NCI-H128 (cell line): ENCODE data around the gene METTL9.
"Not testable (repeated sequence)": the region's sequence is repeated elsewhere in the genome, so short reads cannot be mapped to it uniquely, and the experiment has no call there.

ENCODE experiments used
- DNase-seq: peaks from one replicate; lab custom pipeline; 2025; ENCODE audit not compliant: unreplicated experiment; lab: John Stamatoyannopoulos, UW

Gene METTL9

DNA sequence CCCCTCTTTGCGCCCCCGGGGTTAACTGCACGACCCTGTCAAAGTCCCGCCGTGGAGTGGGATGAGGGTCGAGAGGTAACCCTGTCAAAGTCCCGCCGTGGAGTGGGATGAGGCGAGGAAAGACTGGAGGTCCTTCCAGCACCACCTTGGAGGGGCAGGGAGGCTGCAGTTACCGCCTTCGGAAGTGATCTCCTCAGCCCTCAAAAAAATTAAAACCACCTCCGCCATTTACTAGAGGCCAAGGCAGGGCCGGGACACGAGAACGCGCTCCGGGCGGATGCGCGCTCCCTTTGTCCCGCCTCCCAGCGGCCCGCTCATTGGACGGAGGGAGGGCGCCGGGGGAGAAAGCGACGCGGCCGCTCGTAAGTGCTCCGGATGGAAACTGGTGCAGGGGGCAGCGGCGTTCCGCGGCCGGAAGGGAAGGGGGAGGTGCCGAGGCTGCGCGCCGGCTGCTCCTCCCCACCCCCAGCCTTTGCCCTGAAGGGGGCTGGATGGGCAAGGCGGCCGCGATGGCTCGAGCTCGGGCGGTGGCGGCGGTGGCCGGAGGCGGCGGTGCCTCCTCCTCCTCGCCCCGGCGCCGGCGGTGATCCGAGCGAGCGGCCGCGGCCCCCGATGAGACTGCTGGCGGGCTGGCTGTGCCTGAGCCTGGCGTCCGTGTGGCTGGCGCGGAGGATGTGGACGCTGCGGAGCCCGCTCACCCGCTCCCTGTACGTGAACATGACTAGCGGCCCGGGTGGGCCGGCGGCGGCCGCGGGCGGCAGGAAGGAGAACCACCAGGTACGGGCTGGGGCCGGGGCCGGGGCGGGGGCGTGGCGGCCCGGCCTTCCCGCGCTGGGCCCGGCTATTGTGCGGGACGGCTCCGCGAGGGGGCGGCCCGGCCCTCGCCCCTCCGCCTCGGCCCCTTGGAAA is at the start of gene METTL9:
METTL9 (plus strand) TSS at position 456 of the 909 bp plus-strand sequence; CDS start at position 613, 157 bp downstream.
- peak; percentile 74 for DNase-seq

DNA sequence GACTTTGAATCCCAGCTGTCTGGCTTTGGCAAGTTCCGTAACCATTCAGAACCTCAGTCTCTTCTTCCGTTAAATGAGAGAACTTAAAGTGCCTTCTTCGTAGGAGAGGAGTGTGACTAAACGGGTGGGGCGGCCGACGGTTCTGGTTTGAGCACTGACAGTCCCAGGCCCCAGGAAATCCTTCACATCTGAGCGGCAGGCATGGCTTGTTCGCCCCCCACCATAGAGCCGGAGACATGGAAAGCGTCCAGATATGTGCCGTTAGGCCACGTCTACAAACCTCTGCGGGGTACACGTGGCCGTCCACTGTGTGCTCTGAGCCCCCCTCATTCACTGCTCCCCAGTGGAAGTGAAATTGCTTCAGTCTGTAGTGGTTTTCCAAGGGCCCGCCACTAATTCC is 49.4 kb upstream of the METTL9 start:
- not testable (repeated sequence) for DNase-seq

DNA sequence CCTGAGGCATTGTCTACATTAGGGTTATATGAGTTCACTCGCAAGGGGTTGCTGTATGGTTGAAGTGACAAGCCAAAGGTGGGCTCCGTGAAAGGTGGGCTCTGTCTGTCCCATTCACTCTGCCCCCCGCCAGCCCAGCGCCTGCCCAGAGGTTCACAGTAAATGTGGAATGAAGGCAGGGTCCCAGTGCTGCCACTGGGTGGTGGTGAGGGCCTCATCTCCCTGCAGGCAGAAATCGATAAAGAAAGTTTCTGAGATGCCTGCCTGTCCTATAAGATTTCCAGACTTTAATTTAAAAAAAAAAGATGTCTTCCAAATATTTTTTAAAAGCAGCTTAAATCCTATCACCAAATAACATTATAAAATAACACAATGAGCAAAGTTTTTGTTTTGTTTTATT is 48.9 kb upstream of the METTL9 start:
- not testable (repeated sequence) for DNase-seq

DNA sequence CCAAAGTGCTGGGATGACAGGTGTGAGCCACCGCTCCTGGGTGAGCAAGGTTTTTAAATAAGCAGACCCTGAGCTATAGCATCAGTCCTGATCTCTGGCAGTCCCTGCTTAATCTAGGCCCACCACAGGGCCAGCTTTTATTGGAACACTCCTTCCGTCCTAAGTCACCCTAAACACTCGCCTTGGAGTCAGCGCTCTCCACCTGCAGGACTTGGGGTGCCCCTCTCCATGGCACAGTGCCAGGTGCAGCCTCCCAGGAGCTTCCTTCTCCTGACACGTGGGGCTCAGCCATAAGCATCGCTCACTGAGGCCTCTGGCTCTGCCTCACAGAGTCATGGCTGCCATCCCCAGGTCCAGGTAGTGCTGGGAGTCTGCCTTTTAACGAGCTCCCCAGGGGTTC is 48.3 kb upstream of the METTL9 start:
- not testable (repeated sequence) for DNase-seq

DNA sequence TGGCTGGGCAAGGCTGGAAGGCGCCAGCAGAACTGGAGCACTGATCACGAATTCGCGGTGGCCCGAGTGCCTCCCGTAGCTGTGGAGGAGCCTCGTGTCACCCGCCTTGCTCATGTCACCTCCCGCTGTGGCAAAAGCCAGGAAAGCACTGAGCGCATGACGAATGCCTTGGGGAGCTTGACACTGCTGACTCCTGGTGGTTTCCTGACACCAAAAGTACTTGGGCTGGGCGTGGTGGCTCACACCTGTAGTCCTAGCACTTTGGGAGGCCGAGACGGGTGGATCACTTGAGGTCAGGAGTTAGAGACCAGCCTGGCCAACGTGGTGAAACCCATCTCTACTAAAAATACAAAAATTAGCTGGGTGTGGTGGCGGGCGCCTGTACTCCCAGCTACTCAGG is 47.8 kb upstream of the METTL9 start:
- not testable (repeated sequence) for DNase-seq

DNA sequence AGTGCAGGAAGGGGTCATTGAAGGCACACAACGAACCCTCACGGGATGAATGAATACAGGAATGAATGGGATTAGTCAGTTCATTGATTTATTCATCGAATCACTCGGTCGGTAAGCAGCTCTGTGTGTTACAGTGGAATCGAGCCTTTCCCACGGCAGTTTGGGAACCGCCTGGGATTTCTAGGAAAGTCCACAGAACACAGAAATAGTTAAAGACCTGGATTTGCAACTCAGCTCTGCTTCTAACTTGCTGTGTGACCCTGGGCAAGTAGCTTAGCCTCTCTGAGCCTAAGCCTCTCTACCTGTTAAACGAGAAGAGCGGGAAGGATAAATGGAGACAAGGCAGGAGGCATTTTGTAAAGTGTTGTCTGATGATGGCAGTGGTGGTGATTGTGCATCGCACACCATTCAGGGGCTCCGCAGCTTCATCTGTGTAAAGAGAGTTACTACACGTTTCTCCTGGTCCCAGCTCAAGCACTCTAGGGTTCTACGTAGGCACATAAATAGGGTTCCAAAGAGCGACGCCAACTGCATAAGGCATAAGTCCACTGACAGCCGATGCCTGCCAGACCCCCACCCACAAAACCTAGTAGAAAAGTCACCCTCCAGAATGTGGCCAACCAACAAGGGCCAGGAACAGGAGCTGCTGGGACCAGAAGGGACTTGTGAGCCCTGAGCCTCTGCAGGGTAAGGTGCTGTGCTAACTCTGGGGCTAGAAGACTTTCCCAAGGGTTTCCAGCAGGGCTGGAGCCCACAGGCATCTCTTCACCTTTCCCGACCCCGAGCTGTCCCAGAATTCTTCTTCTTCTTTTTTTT is 45.7 kb upstream of the METTL9 start:
- DNase-seq: not testable (repeated sequence)

DNA sequence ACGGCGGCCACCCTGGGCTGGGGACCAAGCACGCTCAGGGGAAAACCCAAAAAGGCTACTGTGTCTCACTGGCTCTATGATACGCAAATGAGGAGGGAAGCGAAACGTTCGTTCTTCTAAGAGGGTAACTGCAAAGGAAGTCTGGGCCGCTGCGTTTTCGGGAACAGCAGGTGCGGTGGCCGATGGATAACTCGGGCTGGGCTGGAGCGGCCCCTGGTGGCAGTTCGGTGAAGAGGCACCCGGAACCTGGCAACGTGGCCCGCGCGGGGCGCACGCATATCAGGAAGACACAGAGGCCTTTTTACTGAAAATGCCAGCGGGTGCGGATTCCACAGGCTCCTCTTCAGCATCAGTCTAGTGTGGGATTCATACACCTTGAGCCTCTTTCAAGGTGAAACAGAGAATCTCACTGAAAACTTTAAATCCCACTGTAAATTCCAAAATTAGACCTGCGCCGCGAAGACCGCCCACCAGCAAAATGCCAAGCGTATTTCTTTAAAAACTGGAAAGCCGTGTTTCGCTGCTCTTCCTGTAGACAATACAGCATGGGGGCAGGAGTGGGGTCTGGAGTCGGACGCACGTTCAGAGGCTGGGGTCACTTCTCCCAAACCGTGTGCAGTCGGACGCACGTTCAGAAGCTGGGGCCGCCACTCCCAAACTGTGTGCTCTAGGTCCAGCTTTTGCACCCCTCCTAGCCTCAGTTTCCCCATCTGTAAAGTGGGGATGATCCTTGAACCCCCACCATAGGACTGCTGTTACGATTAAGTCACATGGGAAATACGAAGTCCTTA is 44.4 kb upstream of the METTL9 start:
- DNase-seq: peak; percentile 32

DNA sequence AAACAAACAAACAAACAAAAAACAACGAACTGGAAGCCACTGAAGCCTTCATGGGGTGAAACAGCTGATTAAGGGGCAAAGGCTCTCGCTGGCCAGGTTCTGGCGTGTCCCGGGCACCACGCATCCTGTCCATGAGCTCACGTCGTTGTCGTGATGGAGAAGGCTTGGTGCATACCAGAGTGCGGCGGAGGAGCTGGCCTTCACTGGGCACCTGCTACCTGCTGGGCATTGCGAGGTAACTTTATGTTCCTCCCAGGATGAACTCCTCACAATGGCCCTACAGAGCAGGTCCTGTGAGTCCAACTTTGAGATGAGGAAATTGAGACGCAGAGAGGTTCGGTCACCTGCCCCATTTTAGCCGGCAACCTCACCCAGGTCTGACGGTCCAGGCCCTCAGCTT is 43.8 kb upstream of the METTL9 start:
- DNase-seq: not testable (repeated sequence)

DNA sequence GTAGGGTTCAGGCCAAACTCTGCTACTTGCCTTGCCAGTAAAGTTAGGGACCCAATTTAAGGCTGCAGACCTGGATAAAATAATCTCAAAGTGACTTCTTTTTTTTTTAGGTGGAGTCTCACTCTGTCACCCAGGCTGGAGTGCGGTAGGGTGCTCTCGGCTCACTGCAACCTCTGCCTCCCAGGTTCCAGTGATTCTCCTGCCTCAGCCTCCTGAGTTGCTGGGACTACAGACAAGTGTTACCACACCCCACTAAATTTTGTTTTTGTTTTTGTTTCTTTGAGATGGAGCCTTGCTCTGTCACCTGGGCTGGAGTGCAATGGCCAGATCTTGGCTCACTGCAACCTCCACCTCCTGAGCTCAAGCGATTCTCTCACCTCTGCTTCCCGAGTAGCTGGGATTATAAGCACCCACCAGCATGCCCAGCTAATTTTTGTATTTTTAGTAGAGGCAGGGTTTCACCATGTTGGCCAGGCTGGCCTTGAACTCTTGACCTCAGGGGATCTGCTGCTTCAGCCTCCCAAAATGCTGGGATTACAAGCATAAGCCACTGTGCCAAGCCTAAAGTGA is 43.3 kb upstream of the METTL9 start:
- DNase-seq: not testable (repeated sequence)

DNA sequence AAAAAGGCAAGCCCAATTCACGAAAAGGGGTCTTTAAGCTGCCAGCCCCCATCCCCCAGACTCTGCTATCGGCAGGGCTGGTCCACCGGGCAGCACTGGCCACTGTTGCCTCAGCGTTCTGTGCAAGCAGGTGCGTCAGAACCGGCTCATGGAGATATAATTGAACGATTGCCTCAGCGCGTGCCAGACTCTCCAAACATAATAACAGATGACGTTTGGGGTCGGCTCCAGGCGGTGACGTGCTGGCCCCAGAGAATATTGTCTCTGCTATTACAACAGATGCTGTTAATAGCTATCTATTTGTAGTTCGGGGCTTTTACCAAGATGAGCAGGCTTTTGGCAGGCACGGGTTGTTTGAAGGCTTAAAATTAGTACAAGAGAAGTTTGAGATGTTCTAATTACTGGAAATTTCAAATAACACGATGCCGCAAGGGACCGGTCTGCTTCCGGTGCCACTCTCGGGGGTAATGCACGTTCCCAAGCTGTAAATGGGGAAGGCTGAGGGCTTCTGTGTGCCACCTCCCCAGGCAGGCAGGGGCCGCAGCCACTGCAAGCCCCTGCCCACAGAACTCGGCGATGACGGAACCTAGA is 42.6 kb upstream of the METTL9 start:
- not testable (repeated sequence) for DNase-seq

DNA sequence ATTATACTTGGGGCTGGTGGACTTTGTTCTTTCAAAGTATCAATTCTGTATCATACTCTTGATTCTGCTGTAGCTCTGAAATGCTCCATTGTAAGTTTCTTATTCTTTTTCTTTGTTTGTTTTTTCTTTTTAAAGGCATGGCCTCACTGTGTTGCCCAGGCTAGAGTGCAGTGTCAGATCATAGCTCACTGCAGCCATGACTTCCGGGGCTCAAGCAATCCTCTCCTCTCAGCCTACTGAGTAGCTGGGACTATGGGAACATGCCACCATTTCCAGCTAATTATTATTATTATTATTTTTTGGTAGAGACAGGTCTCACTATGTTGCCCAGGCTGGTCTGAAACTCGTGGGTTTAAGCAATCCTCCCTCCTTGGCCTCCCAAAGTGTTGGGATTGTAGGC is 38.9 kb upstream of the METTL9 start:
- no peak for DNase-seq

DNA sequence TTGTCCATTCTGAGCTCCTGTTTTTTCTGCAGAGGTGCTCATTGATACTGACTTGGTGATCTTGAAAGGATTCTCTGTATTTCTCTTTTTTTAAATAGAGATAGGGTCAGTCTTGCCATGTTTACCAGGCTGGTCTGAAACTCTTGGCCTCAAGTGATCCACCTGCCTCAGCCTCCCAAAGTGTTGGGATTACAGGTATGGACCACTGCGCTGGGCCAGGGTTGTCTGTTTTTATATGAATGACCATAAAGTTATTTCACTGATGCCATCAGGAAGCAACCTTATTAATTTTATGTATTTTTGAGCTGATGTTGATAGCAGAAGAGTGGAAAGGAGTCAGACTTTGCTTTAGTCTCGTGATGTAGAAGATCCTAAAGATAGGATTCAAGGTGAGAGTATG is 35.7 kb upstream of the METTL9 start:
- no peak for DNase-seq

DNA sequence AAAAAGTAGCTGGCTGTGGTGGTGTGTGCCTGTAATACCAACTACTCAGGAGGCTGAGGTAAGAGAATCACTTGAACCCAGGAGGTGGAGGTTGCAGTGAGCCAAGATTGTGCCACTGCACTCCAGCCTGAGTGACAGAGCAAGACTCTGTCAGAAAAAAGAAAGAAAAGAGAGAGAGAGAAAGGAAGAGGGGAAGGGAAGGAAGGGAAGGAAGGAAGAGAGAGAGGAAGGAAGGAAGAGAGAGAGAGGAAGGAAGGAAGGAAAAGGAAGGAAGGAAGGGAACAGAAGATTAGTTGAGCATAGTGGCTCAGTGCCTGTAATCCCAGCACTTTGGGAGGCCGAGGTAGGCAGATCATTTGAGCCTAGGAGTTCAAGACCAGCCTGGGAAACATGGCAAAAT is 35.0 kb upstream of the METTL9 start:
- not testable (repeated sequence) for DNase-seq

DNA sequence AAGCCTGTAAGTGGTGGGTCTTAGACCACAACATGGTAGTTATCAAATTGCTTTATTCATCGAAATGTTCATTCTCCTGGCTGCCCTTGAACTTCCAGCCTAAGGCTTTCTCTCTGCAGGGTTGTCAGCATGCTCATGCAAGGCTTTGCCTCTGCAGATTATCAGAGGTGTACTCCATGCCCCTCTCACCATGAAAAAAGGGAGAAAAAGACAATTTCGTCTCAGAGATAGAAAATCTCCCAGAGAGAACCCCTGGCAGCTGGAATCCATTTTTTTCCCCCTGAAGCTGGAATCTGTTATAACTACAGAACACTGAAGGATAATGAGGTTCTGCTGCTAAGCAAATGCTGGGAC is 33.9 kb upstream of the METTL9 start:
- DNase-seq: no peak

DNA sequence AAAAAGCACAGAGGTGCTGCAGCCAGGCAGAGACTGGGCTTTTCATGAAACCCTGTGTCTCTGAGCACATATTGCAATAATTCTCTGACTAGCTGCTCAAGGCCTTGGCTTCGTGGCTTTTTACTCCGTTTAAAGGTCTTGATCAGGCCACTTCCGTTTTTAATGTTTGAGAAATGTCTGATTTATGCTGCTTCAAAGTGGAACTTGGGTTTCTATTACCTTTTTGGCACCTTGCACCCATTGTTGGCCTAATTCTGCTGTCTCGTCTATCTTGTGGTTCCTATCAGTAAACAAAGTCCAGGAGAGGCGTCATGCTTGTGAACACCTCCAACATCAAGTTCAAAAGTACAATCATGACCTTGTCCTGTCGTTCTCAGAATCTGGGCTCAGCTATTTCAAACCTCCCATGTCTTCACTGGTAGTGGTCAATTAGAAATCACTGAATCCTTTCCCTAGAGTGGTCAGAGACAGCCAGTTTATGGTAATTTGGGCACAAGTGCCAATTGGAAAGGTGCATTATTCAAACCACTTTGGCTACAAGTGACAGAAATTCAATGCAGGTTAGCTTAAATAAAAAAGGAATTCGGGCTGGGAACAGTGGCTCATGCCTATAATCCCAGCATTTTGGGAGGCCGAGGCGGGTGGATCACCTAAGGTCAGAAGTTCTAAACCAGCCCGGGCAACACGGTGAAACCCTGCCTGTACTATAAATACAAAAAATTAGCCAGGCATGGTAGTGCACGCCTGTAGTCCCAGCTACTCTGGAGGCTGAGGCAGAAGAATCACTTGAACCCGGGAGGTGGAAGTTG is 33.3 kb upstream of the METTL9 start:
- no peak for DNase-seq

DNA sequence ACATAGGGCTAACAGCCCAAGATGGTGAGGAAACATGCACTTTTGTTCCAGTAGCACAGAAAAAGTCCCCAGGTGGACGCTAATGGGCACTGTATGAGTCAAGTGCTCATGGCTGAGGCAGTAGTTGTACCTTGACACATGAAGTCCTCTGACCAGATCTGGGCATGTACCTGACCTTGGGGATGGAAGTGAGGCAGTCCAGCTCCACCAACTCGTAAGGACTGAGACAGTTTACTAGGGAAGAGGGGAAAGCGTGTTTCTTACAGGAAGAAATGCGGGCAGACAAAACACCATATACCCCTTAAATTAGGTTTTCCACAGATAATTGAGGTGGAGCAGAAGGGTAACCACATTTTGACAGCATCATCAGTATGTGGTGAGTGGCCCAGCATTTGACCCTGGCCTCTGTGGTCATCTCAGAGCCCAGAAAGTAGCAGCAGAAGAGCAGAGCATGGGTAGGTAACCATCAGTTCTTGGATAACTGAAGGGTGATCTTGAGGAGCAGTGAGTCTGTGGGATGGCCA is 32.4 kb upstream of the METTL9 start:
- DNase-seq: no peak

DNA sequence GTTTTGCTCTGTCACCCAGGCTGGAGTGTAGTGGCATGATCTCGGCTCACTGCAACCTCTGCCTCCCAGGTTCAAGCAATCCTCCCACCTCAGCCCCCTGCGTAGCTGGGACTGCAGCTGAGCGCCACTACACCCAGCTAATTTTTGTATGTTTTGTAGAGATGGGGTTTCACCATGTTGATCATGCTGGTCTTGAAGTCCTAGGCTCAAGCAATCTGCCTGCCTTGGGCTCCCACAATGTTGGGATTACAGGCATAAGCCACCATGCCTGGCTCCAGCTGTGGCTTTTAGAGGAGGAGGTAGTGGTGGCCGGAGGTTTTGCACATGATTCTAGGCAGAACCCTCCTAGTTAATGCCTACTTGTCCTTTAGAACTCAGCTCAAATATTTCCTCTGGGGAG is 31.9 kb upstream of the METTL9 start:
- DNase-seq: not testable (repeated sequence)

DNA sequence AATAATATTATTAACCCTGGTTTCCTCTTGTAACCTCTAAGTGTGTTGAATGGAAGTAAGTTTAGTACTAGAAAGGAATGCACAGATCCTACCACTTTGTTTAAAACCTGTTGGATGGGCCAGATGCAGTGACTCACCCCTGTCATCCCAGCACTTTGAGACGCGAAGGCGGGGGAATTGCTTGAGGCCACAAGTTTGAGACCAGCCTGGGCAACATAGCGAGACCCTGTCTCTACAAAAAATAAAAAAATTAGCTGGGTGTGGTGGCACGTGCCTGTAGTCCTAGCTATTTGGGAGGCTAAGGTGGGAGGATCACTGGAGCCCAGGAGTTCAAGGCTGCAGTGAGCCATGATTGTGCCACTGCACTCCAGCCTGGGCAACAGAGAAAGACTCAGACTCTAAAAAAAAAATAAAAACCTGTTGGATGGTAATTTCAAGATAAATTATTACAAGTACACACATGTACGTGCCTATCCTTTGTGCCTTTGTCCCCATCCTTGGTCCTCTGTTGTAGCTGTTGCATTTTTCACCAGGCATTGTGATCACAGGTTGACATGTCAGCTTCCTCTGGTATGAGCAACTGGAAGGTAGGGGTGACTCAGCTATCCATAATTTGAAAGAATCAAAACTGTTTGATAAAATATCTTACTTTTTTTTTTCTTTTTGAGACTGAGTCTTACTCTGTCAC is 30.7 kb upstream of the METTL9 start:
- DNase-seq: no peak

DNA sequence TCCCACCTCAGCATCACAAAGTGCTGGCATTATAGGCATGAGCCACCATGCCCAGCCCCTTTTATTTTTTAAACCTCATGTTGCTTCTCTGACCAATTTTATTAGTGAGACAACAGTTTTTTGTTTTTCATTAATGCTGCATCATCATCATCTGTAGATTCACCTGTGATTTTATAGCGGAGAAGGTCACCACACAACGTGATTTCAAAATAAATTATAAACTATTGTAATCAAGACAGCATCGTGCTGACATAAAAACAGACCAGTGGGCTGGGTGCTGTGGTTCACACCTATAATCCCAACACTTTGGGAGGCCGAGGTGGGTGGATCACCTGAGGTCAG is 28.7 kb upstream of the METTL9 start:
- DNase-seq: no peak
